IMR-90 (cell line): ENCODE measurements around the gene RBFOX2. TPM values are rescaled to one million over a fixed set of nuclear protein-coding genes. Genes with fewer than 3 reads are reported as not detected.

Experiments
- ATAC-seq: fragments of 200-7000 bp; cut with Tn5 transposase; 2 replicates; pipeline ENCODE4 v1.9.1; 2020; ENCODE audit warnings: low read depth, mild to moderate bottlenecking, moderate library complexity
- BruUV-seq: library from RNA; stranded (reverse); fragments of 400-500 nt; replicated peaks from 2 replicates; lab custom pipeline; 2021; lab: Mats Ljungman, UMichigan
- CTCF ChIA-PET: fragments of 300-600 bp; formaldehyde crosslinking; extraction: SDS; loops from one replicate; lab custom pipeline; 2021; ENCODE audit warnings: antibody characterized with exemption; lab: Yijun Ruan, JAX
- POLR2A ChIA-PET: fragments of 300-600 bp; sonication (Branson Sonifier 250); formaldehyde crosslinking; loops from one replicate; lab custom pipeline; 2022; ENCODE audit warnings: antibody characterized with exemption; ENCODE audit not compliant: unreplicated experiment; lab: Charles Lee
- DNase-seq: peaks from one replicate; pipeline ENCODE4 v3.0.0; 2013
- H2AFZ ChIP-seq: replicated peaks from 2 replicates; pipeline ENCODE3; 2013; ENCODE audit warnings: low read length, mild to moderate bottlenecking; ENCODE audit not compliant: poor library complexity
- H2AK5ac ChIP-seq: 2 replicates; pipeline ENCODE4 v1.6.1; 2013; ENCODE audit warnings: low read depth, low read length, inconsistent platforms
- H2AK9ac ChIP-seq: replicated peaks from 2 replicates; pipeline ENCODE3; 2013; ENCODE audit warnings: mild to moderate bottlenecking, low read depth, low read length, moderate library complexity; ENCODE audit not compliant: poor library complexity
- H2BK120ac ChIP-seq: 2 replicates; pipeline ENCODE4 v1.6.1; 2013; ENCODE audit warnings: low read depth, low read length, inconsistent platforms
- H2BK15ac ChIP-seq: 3 replicates; pipeline ENCODE4 v1.6.1; 2013; ENCODE audit warnings: low read depth, low read length, inconsistent platforms
- H2BK20ac ChIP-seq: 2 replicates; pipeline ENCODE4 v1.6.1; 2013; ENCODE audit warnings: low read depth, mild to moderate bottlenecking, inconsistent platforms, low read length, moderate library complexity
- H2BK5ac ChIP-seq: 2 replicates; pipeline ENCODE4 v1.6.1; 2013; ENCODE audit warnings: mild to moderate bottlenecking, low read depth, low read length, inconsistent platforms; ENCODE audit not compliant: poor library complexity, severe bottlenecking
- H3K14ac ChIP-seq: replicated peaks from 2 replicates; pipeline ENCODE4 v1.6.1; 2013; ENCODE audit warnings: low read depth, low read length, inconsistent platforms
- H3K18ac ChIP-seq: 2 replicates; pipeline ENCODE4 v1.6.1; 2013; ENCODE audit warnings: low read depth, low read length, control low read depth
- H3K23ac ChIP-seq: 2 replicates; pipeline ENCODE4 v1.6.1; 2013; ENCODE audit warnings: low read depth, low read length, inconsistent platforms
- H3K27ac ChIP-seq: 2 replicates; pipeline ENCODE4 v1.5.1; 2013; ENCODE audit warnings: mild to moderate bottlenecking, control low read depth, low read length; ENCODE audit not compliant: insufficient read depth
- H3K27me3 ChIP-seq: 2 replicates; pipeline ENCODE4 v1.6.1; 2013; ENCODE audit warnings: low read length; ENCODE audit not compliant: control insufficient read depth, insufficient read depth
- H3K36me3 ChIP-seq: 2 replicates; pipeline ENCODE4 v1.6.1; 2013; ENCODE audit warnings: low read length, mixed read lengths; ENCODE audit not compliant: control insufficient read depth, insufficient read depth
- H3K4ac ChIP-seq: 2 replicates; pipeline ENCODE4 v1.6.1; 2013; ENCODE audit warnings: low read depth, low read length, inconsistent platforms
- H3K4me1 ChIP-seq: 2 replicates; pipeline ENCODE4 v1.6.1; 2013; ENCODE audit warnings: low read length, mixed read lengths; ENCODE audit not compliant: control insufficient read depth, insufficient read depth
- H3K4me2 ChIP-seq: 2 replicates; pipeline ENCODE4 v1.6.1; 2013; ENCODE audit warnings: low read depth, mild to moderate bottlenecking, control low read depth, low read length, moderate library complexity
- H3K4me3 ChIP-seq: 2 replicates; pipeline ENCODE4 v1.5.1; 2013; ENCODE audit warnings: low read depth, mild to moderate bottlenecking, control low read depth, low read length, moderate library complexity; ENCODE audit not compliant: insufficient read depth
- H3K56ac ChIP-seq: 2 replicates; pipeline ENCODE4 v1.6.1; 2013; ENCODE audit warnings: low read length, inconsistent platforms; ENCODE audit not compliant: insufficient read depth; ENCODE audit errors: extremely low read depth
- H3K79me1 ChIP-seq, 2 experiments: 2 replicates each; pipeline ENCODE4 v1.6.1; 2013; ENCODE audit warnings: low read length in 2 of 2, inconsistent platforms in 1 of 2, low read depth in 1 of 2
- H3K9ac ChIP-seq: 2 replicates; pipeline ENCODE4 v1.6.1; 2013; ENCODE audit warnings: low read depth, low read length, control low read depth
- H3K9me1 ChIP-seq: 2 replicates; pipeline ENCODE4 v1.6.1; 2013; ENCODE audit warnings: low read length, inconsistent platforms; ENCODE audit not compliant: insufficient read depth
- H3K9me3 ChIP-seq: 2 replicates; pipeline ENCODE4 v1.6.1; 2013; ENCODE audit warnings: low read length; ENCODE audit not compliant: control insufficient read depth, insufficient read depth
- H4K20me1 ChIP-seq: 2 replicates; pipeline ENCODE4 v1.6.1; 2013; ENCODE audit warnings: low read length, inconsistent platforms; ENCODE audit not compliant: insufficient read depth
- H4K5ac ChIP-seq: 2 replicates; pipeline ENCODE4 v1.6.1; 2013; ENCODE audit warnings: mild to moderate bottlenecking, low read depth, low read length, control low read depth
- H4K8ac ChIP-seq, 2 experiments: 2 replicates each; pipeline ENCODE4 v1.6.1; 2013; ENCODE audit warnings: low read depth in 2 of 2, low read length in 2 of 2, control low read depth in 1 of 2, inconsistent platforms in 1 of 2
- H4K91ac ChIP-seq: 2 replicates; pipeline ENCODE4 v1.6.1; 2013; ENCODE audit warnings: low read depth, low read length, inconsistent platforms; ENCODE audit not compliant: insufficient read depth
- BHLHE40 ChIP-seq: fragments of 150-350 bp; IDR thresholded peaks from 2 replicates; pipeline ENCODE4 v1.6.1; 2016; ENCODE audit warnings: mild to moderate bottlenecking, low read depth, low read length
- CEBPB ChIP-seq: IDR thresholded peaks from 2 replicates; pipeline ENCODE4 v1.6.1; 2012; ENCODE audit warnings: low read depth, low read length, improper control_type of control experiment
- CHD1 ChIP-seq: IDR thresholded peaks from 2 replicates; pipeline ENCODE4 v1.6.1; 2012; ENCODE audit warnings: low read depth, low read length, improper control_type of control experiment
- CTCF ChIP-seq: conservative IDR thresholded peaks from 2 replicates; pipeline ENCODE4 v1.5.1; 2012; ENCODE audit warnings: mild to moderate bottlenecking, low read depth, low read length, improper control_type of control experiment
- ELK1 ChIP-seq: fragments of 150-350 bp; IDR thresholded peaks from 2 replicates; pipeline ENCODE4 v1.6.1; 2016; ENCODE audit warnings: low read depth, mild to moderate bottlenecking, low read length, moderate library complexity, borderline replicate concordance
- FOS ChIP-seq: fragments of 150-350 bp; IDR thresholded peaks from 2 replicates; pipeline ENCODE4 v1.6.1; 2016; ENCODE audit warnings: low read depth, low read length
- MAFK ChIP-seq: IDR thresholded peaks from 2 replicates; pipeline ENCODE4 v1.6.1; 2012; ENCODE audit warnings: low read depth, low read length, improper control_type of control experiment
- MAZ ChIP-seq: IDR thresholded peaks from 2 replicates; pipeline ENCODE4 v1.6.1; 2012; ENCODE audit warnings: low read depth, mild to moderate bottlenecking, low read length, improper control_type of control experiment, moderate library complexity, borderline replicate concordance
- MXI1 ChIP-seq: IDR thresholded peaks from 2 replicates; pipeline ENCODE4 v1.6.1; 2012; ENCODE audit warnings: low read depth, mild to moderate bottlenecking, low read length, moderate library complexity, borderline replicate concordance
- NFE2L2 ChIP-seq: fragments of 150-350 bp; IDR thresholded peaks from 2 replicates; pipeline ENCODE4 v1.6.1; 2016; ENCODE audit warnings: low read depth, mild to moderate bottlenecking, low read length
- POLR2A ChIP-seq: IDR thresholded peaks from 2 replicates; pipeline ENCODE4 v1.6.1; 2012; ENCODE audit warnings: mild to moderate bottlenecking, low read depth, low read length
- RAD21 ChIP-seq: IDR thresholded peaks from 2 replicates; pipeline ENCODE4 v1.6.1; 2012; ENCODE audit warnings: low read length, improper control_type of control experiment
- RCOR1 ChIP-seq: IDR thresholded peaks from 2 replicates; pipeline ENCODE4 v1.6.1; 2012; ENCODE audit warnings: mild to moderate bottlenecking, low read length, improper control_type of control experiment; ENCODE audit not compliant: insufficient replicate concordance
- RFX5 ChIP-seq: IDR thresholded peaks from 2 replicates; pipeline ENCODE4 v1.8.0; 2012; ENCODE audit warnings: low read depth, mild to moderate bottlenecking, low read length, moderate library complexity
- SMC3 ChIP-seq: fragments of 150-350 bp; IDR thresholded peaks from 2 replicates; pipeline ENCODE4 v1.6.1; 2016; ENCODE audit warnings: low read depth, mild to moderate bottlenecking, antibody characterized with exemption, low read length, moderate library complexity
- WGBS, 2 experiments: methylation state at CpG; one replicate each; pipeline versions ENCODE4 v1.1.5 to v1.1.7; 2013; ENCODE audit warnings: missing lambda C conversion rate in 2 of 2; ENCODE audit not compliant: insufficient read length in 1 of 2; ENCODE audit errors: extremely low coverage in 2 of 2; 5-methylcytosine and 5-hydroxymethylcytosine counted together
- dilution Hi-C: fragments of 300-500 bp; cut with HindIII; formaldehyde crosslinking; loops from one replicate; pipeline ENCODE4 v1.14.3; 2018; ENCODE audit warnings: low sequenced_read_pairs; ENCODE audit not compliant: unreplicated experiment
- in situ Hi-C: fragments of 300-500 bp; cut with MboI; formaldehyde crosslinking; loops from 3 replicates; pipeline ENCODE4 v1.14.3; 2019; ENCODE audit warnings: low sequenced_read_pairs, inconsistent platforms, mixed read lengths
- intact Hi-C: fragments of 100-400 bp; cut with micrococcal nuclease; formaldehyde crosslinking; loops from 2 replicates; pipeline ENCODE4 v1.10.0; 2022
- polyA plus RNA-seq, 3 experiments: library from polyadenylated mRNA; depleted of rRNA; stranded (reverse); fragments of >200 nt; gene quantifications; 2 replicates each; pipeline ENCODE4 v1.2.3, GENCODE V29; 2012; ENCODE audit warnings: low replicate concordance in 1 of 3
- total RNA-seq: library from RNA; depleted of rRNA; stranded (reverse); fragments of >200 nt; gene quantifications from 2 replicates; pipeline ENCODE4 v1.2.3, GENCODE V29; 2012
- TF ChIP-seq, protein P1 (sequence below): fragments of 150-350 bp; IDR thresholded peaks from 2 replicates; pipeline ENCODE4 v1.6.1; 2017; ENCODE audit warnings: mild to moderate bottlenecking, antibody characterized with exemption, low read length, low read depth

RBFOX2 gene
- total and polyA plus RNA-seq, 2 of the 4 experiments (the other 2 are of a cell fraction): 146 to 178 TPM

- Histone ChIP-seq H3K4me1 (peaks cover under 1% of the 10 kb centered on the region), H3K9me3 (no peaks in the 10 kb centered on the region), H2BK20ac (no peak overlapping the region), H3K4me3 (no peak overlapping the region), H3K27ac (no peak overlapping the region), H3K18ac (no peak overlapping the region), H4K8ac (no peak overlapping the region), H2AK5ac (no peak overlapping the region), H3K9ac (no peak overlapping the region), H3K4ac (no peak overlapping the region), H2BK5ac (no peak overlapping the region), H3K56ac (no peak overlapping the region), H4K5ac (no peak overlapping the region), H3K27me3 (no peaks in the 10 kb centered on the region), H3K4me2 (no peak overlapping the region), H2BK120ac (no peak overlapping the region), H3K9me1 (peaks cover 7% of the 10 kb centered on the region), H3K14ac (no peak overlapping the region), H4K20me1 (peaks cover 54% of the 10 kb centered on the region; the same call in 1 of the 2 replicates), H3K79me1 (peaks cover 41 to 71% of the 10 kb centered on the region in 2 experiments), H3K36me3 (no peaks in the 10 kb centered on the region), H2AFZ (no peak overlapping the region), H2BK15ac (no peak overlapping the region), H4K91ac (no peak overlapping the region), H2AK9ac (no peak overlapping the region), H3K23ac (no peak overlapping the region)
- dilution Hi-C loops: no loop called here
- intact Hi-C loops: loop anchor here (5.0 kb wide), 1 partner anchor 41 kb away; no protein-coding TSS in a partner anchor
- no TSS peak for BruUV-seq
- CTCF ChIA-PET: interaction anchor here (0.6 kb wide), 1 partner anchor 39 kb away, joined by 5 read pairs; no protein-coding TSS in a partner anchor
- in situ Hi-C loops: no loop called here
- POLR2A ChIA-PET: no interaction called here
- DNase-seq (no peak), ATAC-seq (no peak)
- TF ChIP-seq RAD21: no peak
- TF ChIP-seq MAZ: no peak
- no peak for TF ChIP-seq POLR2A
- TF ChIP-seq ELK1: no peak
- TF ChIP-seq, protein P1, sequence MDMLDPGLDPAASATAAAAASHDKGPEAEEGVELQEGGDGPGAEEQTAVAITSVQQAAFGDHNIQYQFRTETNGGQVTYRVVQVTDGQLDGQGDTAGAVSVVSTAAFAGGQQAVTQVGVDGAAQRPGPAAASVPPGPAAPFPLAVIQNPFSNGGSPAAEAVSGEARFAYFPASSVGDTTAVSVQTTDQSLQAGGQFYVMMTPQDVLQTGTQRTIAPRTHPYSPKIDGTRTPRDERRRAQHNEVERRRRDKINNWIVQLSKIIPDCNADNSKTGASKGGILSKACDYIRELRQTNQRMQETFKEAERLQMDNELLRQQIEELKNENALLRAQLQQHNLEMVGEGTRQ: no peak
- no peak for TF ChIP-seq RCOR1
- no peak for TF ChIP-seq CTCF
- no peak for TF ChIP-seq FOS
- TF ChIP-seq CEBPB: no peak
- TF ChIP-seq NFE2L2: no peak
- no peak for TF ChIP-seq MXI1
- TF ChIP-seq MAFK: no peak
- no peak for TF ChIP-seq CHD1
- TF ChIP-seq BHLHE40: no peak
- TF ChIP-seq SMC3: no peak
- no peak for TF ChIP-seq RFX5
- no CpG with 5 or more reads among the region's 4 CpGs for WGBS, 2 experiments
Observed at GRCh38 chr22:35861451-35861850, 167.2 kb downstream of the RBFOX2 start.
